Parathyroid adenoma (tissue), 2 donors: ENCODE data around the gene BAIAP2.

Experiments
- H2AFZ ChIP-seq: fragments of 300-600 bp; sonication (generic); one replicate; pipeline ENCODE4 v1.7.0; 2017; ENCODE audit warnings: antibody characterized with exemption, mild to moderate bottlenecking
- H3K27ac ChIP-seq: fragments of 300-600 bp; sonication (generic); one replicate; pipeline ENCODE4 v1.7.0; 2017
- H3K27me3 ChIP-seq: fragments of 300-600 bp; sonication (generic); one replicate; pipeline ENCODE4 v1.7.0; 2017; ENCODE audit warnings: low read length; ENCODE audit not compliant: control insufficient read depth, insufficient read depth
- H3K36me3 ChIP-seq: fragments of 300-600 bp; sonication (generic); one replicate; pipeline ENCODE4 v1.7.0; 2017; ENCODE audit warnings: low read length; ENCODE audit not compliant: control insufficient read depth, insufficient read depth
- H3K4me1 ChIP-seq: fragments of 300-600 bp; sonication (generic); one replicate; pipeline ENCODE4 v1.7.0; 2017; ENCODE audit warnings: control low read depth
- H3K4me2 ChIP-seq: fragments of 300-600 bp; sonication (generic); one replicate; pipeline ENCODE4 v1.7.0; 2017; ENCODE audit warnings: low read length
- H3K4me3 ChIP-seq: fragments of 300-600 bp; sonication (generic); one replicate; pipeline ENCODE4 v1.7.0; 2017; ENCODE audit warnings: low read depth, low read length
- H3K79me2 ChIP-seq: fragments of 300-600 bp; sonication (generic); one replicate; pipeline ENCODE4 v1.7.0; 2017; ENCODE audit warnings: control low read depth
- H3K9ac ChIP-seq: fragments of 300-600 bp; sonication (generic); one replicate; pipeline ENCODE4 v1.7.0; 2017; ENCODE audit warnings: mild to moderate bottlenecking
- H3K9me3 ChIP-seq: fragments of 300-600 bp; sonication (generic); one replicate; pipeline ENCODE4 v1.7.0; 2017; ENCODE audit warnings: low read length; ENCODE audit not compliant: control insufficient read depth
- CTCF ChIP-seq: fragments of 300-600 bp; sonication (generic); IDR thresholded peaks from one replicate; pipeline ENCODE4 v1.7.0; 2017; ENCODE audit warnings: antibody characterized with exemption, mild to moderate bottlenecking
- donor health status: primary hyperparathyroidism.

The BAIAP2 gene

DNA sequence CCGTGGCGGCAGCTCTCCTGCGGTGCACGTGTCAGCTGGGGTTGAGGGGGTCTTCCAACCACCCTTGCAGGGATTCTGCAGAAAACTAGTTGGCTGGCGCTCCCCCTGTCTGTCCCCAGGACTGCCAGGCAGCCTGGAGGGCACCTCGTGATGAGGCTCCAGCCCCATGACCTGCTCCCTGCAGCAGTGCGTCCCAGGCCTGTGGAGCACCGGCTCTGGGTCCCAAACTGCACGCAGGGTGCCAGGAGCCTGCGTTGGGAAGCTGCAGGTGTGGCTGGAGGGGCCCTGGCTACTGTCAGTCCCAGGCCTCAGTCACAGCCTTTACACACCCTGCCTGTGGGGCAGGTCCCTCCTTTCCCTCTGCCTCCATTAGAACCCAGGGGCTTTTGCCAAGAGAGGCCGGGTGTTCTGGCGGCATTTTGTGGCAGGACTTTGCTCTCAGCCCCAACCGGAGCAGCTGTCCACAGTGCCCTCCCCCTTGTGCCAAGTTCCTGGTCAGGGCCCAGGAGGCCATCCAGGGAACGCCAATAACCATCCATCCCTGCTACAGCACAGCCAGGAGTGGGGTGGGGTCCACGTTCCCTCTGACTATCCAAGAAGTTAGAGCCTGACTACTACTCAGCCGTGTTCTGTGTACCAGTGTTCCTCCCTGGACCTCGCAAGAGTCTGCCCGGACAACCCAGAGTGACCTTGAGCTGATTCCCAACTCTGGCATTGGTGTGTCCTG lies 34.2 kb upstream of the BAIAP2 start:
- Histone ChIP-seq H3K9ac (no peak overlapping the region), H3K36me3 (no peaks in the 10 kb centered on the region), H3K27ac (no peak overlapping the region), H3K27me3 (no peaks in the 10 kb centered on the region), H3K4me3 (no peak overlapping the region), H3K9me3 (no peaks in the 10 kb centered on the region), H3K79me2 (no peaks in the 10 kb centered on the region), H2AFZ (no peak overlapping the region), H3K4me2 (no peak overlapping the region), H3K4me1 (no peaks in the 10 kb centered on the region)
- no peak for TF ChIP-seq CTCF

DNA sequence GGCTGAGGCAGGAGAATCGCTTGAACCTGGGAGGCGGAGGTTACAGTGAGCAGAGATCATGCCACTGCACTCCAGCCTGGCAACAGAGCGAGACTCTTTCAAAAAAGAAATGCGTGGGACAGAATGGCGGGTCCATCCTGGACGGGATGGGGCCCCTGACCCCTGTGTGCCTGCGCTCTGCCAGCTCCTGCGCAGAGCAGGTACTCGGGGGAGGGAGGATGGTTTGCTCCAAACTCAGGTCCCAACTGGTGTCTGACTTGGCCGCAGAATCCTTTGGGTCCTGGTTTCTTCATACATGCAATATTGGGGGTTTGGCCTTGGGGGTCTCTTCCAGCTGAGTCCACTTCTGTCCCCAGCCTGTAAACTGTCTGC lies 33.0 kb upstream of the BAIAP2 start:
- Histone ChIP-seq H3K79me2 (no peaks in the 10 kb centered on the region), H3K4me3 (no peak overlapping the region), H3K9ac (no peak overlapping the region), H3K27ac (no peak overlapping the region), H3K27me3 (no peaks in the 10 kb centered on the region), H3K4me1 (no peaks in the 10 kb centered on the region), H3K9me3 (no peaks in the 10 kb centered on the region), H3K4me2 (no peak overlapping the region), H3K36me3 (no peaks in the 10 kb centered on the region), H2AFZ (no peak overlapping the region)
- no peak for TF ChIP-seq CTCF

DNA sequence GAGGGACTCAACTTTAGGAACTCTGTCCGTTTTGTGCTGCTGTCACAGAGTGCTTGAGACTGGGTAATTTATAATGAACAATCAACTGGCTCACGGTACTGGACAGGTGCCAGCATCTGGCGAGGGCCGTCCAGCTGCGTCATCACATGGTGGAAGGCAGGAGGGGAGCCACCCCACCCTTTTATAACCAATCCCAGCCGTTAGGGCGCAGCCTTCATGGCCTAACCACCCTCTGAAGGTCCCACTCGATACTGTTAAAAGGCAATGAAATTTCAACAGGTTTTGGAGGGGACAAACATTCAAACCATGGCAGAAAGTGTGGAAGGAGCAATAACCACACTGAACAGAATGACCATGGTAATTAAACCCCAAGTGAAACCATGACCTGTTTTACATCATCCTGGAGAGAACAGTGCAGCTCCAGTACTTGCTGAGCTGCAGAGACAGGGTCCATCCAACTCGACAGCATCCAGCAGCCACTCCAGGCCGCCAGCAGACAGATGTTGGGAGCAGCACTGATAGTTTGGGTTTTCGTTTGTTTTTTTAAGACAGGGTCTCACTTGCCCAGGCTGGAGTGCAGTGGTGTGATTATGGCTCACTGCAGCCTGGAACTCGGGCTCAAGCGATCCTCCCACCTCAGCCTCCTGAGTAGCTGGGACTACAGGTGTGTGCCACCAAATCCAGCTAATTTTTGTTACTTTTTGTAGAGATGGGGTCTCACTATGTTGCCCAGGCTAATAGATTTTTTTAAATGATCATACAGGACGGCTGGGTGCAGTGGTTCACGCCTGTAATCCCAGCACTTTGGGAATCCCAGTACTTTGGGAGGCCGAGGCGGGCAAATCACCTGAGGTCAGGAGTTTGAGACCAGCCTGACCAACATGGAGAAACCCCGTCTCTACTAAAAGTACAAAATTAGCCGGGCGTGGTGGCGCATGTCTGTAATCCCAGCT lies 32.3 kb upstream of the BAIAP2 start:
- Histone ChIP-seq H3K4me2 (no peak overlapping the region), H3K36me3 (no peaks in the 10 kb centered on the region), H3K27ac (no peak overlapping the region), H3K27me3 (no peaks in the 10 kb centered on the region), H3K9ac (no peak overlapping the region), H2AFZ (no peak overlapping the region), H3K9me3 (no peaks in the 10 kb centered on the region), H3K4me1 (no peaks in the 10 kb centered on the region), H3K4me3 (no peak overlapping the region), H3K79me2 (no peaks in the 10 kb centered on the region)
- no peak for TF ChIP-seq CTCF

GRCh38 chr17:81003711-81004475 lies 31.1 kb upstream of the BAIAP2 start:
- Histone ChIP-seq H3K4me2 (no peak overlapping the region), H3K27me3 (no peaks in the 10 kb centered on the region), H3K27ac (no peak overlapping the region), H3K9ac (no peak overlapping the region), H3K4me3 (no peak overlapping the region), H3K4me1 (no peaks in the 10 kb centered on the region), H2AFZ (no peak overlapping the region), H3K9me3 (no peaks in the 10 kb centered on the region), H3K79me2 (no peaks in the 10 kb centered on the region), H3K36me3 (no peaks in the 10 kb centered on the region)
- TF ChIP-seq CTCF: no peak
